ENCODE results near the gene RASAL2.
A peak's percentile ranks its signal among the peaks of the same experiment; 100 is the strongest.
"Not testable (repeated sequence)": the region's sequence is repeated elsewhere in the genome, so short reads cannot be mapped to it uniquely, and the experiment has no call there.

RASAL2 gene

DNA sequence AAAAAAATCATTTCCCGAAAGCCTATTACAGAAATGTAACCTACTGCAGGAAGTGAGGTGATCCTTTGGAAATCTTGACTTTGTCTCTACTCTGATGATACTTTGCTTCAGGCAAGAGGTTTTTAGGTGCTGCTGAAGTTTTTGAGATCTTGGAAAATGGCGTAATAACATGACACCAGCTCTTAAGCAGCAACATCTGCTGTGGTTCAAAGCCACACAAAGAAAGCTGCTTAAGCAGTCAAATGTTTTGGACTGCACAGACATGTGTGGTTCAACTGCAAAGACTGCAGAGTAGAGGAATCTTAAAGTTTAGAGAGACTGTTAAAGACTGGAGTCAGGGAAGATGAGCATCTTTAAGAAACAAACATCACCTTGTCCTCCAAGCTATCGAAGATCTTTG is 139.0 kb downstream of the RASAL2 start:
- no peak overlapping the region for H3K4me3 ChIP-seq (replicated peaks in 1 of 2; ENCODE audit: low read depth in 2 of 2, low read length in 2 of 2)
- TF ChIP-seq CTCF (IDR thresholded peaks at IDR 0.05; ENCODE audit: low read depth, low read length), result no peak
- DNase-seq (ENCODE audit: low read depth in 2 of 2), result peak; percentile 25 to 50

- no peak for DNase-seq (ENCODE audit: low read depth in 2 of 2)
- H3K4me3 ChIP-seq (replicated peaks in 1 of 2; ENCODE audit: low read depth in 2 of 2, low read length in 2 of 2), result no peak overlapping the region
- TF ChIP-seq CTCF (IDR thresholded peaks at IDR 0.05; ENCODE audit: low read depth, low read length), result no peak
These were observed 143.2 kb downstream of the RASAL2 start for GRCh38 chr1:178237121-178237520.

DNA sequence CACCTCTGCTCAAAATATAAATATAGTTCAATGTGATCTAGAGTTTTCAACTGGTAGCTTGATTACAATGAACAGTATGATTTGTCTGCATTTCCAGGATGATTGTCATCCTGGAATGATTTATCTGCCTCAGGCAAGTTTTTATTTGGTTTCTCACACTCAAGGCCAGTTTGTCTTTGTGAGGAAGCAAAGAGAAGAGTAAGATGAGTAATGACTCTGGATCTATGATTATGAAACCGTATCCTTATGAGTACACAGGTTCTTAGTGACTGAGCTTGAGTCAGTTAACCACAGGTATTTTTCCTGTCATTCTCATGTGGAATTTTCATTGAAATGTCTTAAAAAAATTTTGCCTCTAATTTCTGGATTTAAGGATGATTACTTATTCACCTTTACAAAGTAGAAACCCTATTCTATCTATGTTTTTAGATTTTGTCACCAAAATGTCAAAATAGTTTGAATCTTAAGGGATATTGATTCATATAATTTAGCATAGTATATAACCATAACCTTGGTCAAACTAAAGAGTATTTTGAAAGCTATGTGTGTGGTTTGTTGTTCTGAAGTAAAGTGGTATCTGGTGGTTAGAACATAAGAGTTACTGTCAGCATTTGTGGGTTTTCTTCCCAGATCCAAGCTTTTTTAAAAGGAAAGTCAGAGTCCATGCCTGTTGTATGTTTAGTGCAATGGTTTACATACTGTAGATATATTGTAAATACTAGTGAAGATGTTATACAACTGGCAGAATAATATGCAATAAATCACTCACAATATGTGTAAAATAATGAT is 145.0 kb downstream of the RASAL2 start:
- no peak for TF ChIP-seq CTCF (IDR thresholded peaks at IDR 0.05; ENCODE audit: low read depth, low read length)
- peak; percentile 92 to 99 for DNase-seq (ENCODE audit: low read depth in 2 of 2)
- no peak overlapping the region for H3K4me3 ChIP-seq (replicated peaks in 1 of 2; ENCODE audit: low read depth in 2 of 2, low read length in 2 of 2)

DNA sequence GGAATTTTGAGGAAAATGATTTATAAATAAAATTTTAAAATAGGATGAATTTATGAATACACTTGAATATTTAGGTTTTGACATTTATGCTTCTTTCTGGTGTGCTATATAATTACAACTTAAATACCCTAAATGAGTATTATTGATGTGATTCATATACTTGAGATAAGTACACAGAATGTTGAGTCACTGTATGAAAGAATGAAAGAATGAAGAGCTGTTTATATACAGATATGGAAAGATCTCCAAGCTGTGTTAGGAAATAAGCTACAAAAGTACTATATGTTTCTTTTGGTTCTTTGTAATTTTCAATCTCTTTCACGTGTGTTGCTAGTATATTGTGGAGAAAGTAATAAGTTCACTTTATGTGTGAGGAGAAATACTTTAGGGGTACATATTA is 147.2 kb downstream of the RASAL2 start:
- no peak for TF ChIP-seq CTCF (IDR thresholded peaks at IDR 0.05; ENCODE audit: low read depth, low read length)
- DNase-seq (ENCODE audit: low read depth in 2 of 2), result peak; percentile 45 to 79
- no peak overlapping the region for H3K4me3 ChIP-seq (replicated peaks in 1 of 2; ENCODE audit: low read depth in 2 of 2, low read length in 2 of 2)

GRCh38 chr1:178241837-178242236 is 147.9 kb downstream of the RASAL2 start:
- peak in 1 of 2 donors; percentile 25 for DNase-seq (ENCODE audit: low read depth in 2 of 2)
- no peak overlapping the region for H3K4me3 ChIP-seq (replicated peaks in 1 of 2; ENCODE audit: low read depth in 2 of 2, low read length in 2 of 2)
- peak; percentile 35 for TF ChIP-seq CTCF (IDR thresholded peaks at IDR 0.05; ENCODE audit: low read depth, low read length)

DNA sequence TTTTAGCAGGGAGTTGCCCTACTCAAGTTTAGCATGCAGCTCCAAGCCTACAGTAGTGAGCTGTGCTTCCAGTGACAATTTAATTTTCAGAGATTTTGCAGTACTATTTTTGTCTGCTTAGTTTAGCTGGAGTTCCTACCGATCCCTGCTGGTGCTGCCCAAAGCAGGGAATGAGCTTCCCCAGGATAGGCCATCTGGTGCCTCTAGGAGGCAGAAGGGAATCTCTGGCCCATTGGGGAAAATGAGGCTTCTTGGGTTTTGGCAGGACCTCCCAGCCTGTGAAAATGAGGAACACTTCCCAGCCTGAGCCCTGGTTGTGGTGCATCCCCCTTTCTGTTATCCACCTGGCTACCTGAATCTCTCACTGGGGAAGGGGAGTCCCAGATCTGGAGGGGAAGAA is 149.2 kb downstream of the RASAL2 start:
- no peak for DNase-seq (ENCODE audit: low read depth in 2 of 2)
- no peak for TF ChIP-seq CTCF (IDR thresholded peaks at IDR 0.05; ENCODE audit: low read depth, low read length)
- H3K4me3 ChIP-seq (replicated peaks in 1 of 2; ENCODE audit: low read depth in 2 of 2, low read length in 2 of 2), result no peak overlapping the region

GRCh38 chr1:178243890-178244289 is 150.0 kb downstream of the RASAL2 start:
- DNase-seq (ENCODE audit: low read depth in 2 of 2), result no peak
- TF ChIP-seq CTCF (IDR thresholded peaks at IDR 0.05; ENCODE audit: low read depth, low read length), result no peak

GRCh38 chr1:178248284-178248683 is 154.4 kb downstream of the RASAL2 start:
- DNase-seq (ENCODE audit: low read depth in 2 of 2); H3K4me3 ChIP-seq (replicated peaks in 1 of 2; ENCODE audit: low read depth in 2 of 2, low read length in 2 of 2): not testable (repeated sequence)

More at GRCh38 chr1:178243890-178244289, 150.0 kb downstream of the RASAL2 start:
- no peak overlapping the region for H3K4me3 ChIP-seq (replicated peaks in 1 of 2; ENCODE audit: low read depth in 2 of 2, low read length in 2 of 2)

GRCh38 chr1:178253581-178253980 is 159.7 kb downstream of the RASAL2 start:
- not testable (repeated sequence) for DNase-seq (ENCODE audit: low read depth in 2 of 2); H3K4me3 ChIP-seq (replicated peaks in 1 of 2; ENCODE audit: low read depth in 2 of 2, low read length in 2 of 2)
